Smooth muscle cell (in vitro differentiated cells): ENCODE measurements around the gene KRT75. TPM values are rescaled to one million over a fixed set of nuclear protein-coding genes. Genes with fewer than 3 reads are reported as not detected.

Experiments
- DNase-seq: peaks from one replicate; lab custom pipeline; 2025; ENCODE audit not compliant: unreplicated experiment; lab: John Stamatoyannopoulos, UW
- H2AFZ ChIP-seq: fragments of 200-600 bp; sonication (generic); 2 replicates; pipeline ENCODE4 v1.6.0; 2016; ENCODE audit warnings: antibody characterized with exemption, low read depth, mild to moderate bottlenecking
- H3F3A ChIP-seq: fragments of 200-600 bp; sonication (generic); 2 replicates; pipeline ENCODE4 v1.6.0; 2017; ENCODE audit warnings: antibody characterized with exemption, low read depth
- H3K27ac ChIP-seq: fragments of 200-600 bp; sonication (generic); 2 replicates; pipeline ENCODE4 v1.5.1; 2016; ENCODE audit warnings: low read depth, mild to moderate bottlenecking
- H3K27me3 ChIP-seq: fragments of 200-600 bp; sonication (generic); 2 replicates; pipeline ENCODE4 v1.6.1; 2016; ENCODE audit warnings: low read depth, mild to moderate bottlenecking
- H3K36me3 ChIP-seq: fragments of 200-600 bp; sonication (generic); 2 replicates; pipeline ENCODE4 v1.5.1; 2016; ENCODE audit warnings: low read depth
- H3K4me1 ChIP-seq: fragments of 200-600 bp; sonication (generic); 2 replicates; pipeline ENCODE4 v1.5.1; 2016; ENCODE audit warnings: low read depth
- H3K4me2 ChIP-seq: fragments of 200-600 bp; sonication (generic); 2 replicates; pipeline ENCODE4 v1.6.0; 2016; ENCODE audit warnings: mild to moderate bottlenecking
- H3K4me3 ChIP-seq: fragments of 200-600 bp; sonication (generic); 2 replicates; pipeline ENCODE4 v1.5.1; 2016; ENCODE audit warnings: mild to moderate bottlenecking
- H3K79me2 ChIP-seq: fragments of 200-600 bp; sonication (generic); 2 replicates; pipeline ENCODE4 v1.6.0; 2016; ENCODE audit warnings: low read depth, mild to moderate bottlenecking
- H3K9ac ChIP-seq: fragments of 200-600 bp; sonication (generic); 2 replicates; pipeline ENCODE4 v1.6.0; 2016; ENCODE audit warnings: low read depth
- H3K9me3 ChIP-seq: fragments of 200-600 bp; sonication (generic); replicated peaks from 2 replicates; pipeline ENCODE4 v1.5.1; 2016; ENCODE audit warnings: low read depth
- H4K20me1 ChIP-seq: fragments of 200-600 bp; sonication (generic); 2 replicates; pipeline ENCODE4 v1.6.0; 2016; ENCODE audit warnings: low read depth
- CTCF ChIP-seq: fragments of 200-600 bp; sonication (generic); IDR thresholded peaks from 2 replicates; pipeline ENCODE4 v1.5.1; 2017; ENCODE audit warnings: borderline replicate concordance, mild to moderate bottlenecking, antibody characterized with exemption; ENCODE audit not compliant: insufficient read depth, poor library complexity, severe bottlenecking
- WGBS: methylation state at CpG from one replicate; pipeline ENCODE4 v1.1.7; 2016; ENCODE audit warnings: low lambda C conversion rate; 5-methylcytosine and 5-hydroxymethylcytosine counted together
- polyA plus RNA-seq: library from polyadenylated mRNA; unstranded; fragments of >200 nt; fragmentation: Nextera tagmentation; extraction: Ambion mirVana; gene quantifications from 2 replicates; pipeline ENCODE4 v1.2.1, GENCODE V29; 2016
- total RNA-seq: library from RNA; depleted of rRNA; stranded (reverse); fragments of >200 nt; gene quantifications from 2 replicates; pipeline ENCODE4 v1.2.3, GENCODE V29; 2014

The KRT75 gene
- total and polyA plus RNA-seq, 2 experiments from 2014 or later = 0.37 to 1.9 TPM

DNA sequence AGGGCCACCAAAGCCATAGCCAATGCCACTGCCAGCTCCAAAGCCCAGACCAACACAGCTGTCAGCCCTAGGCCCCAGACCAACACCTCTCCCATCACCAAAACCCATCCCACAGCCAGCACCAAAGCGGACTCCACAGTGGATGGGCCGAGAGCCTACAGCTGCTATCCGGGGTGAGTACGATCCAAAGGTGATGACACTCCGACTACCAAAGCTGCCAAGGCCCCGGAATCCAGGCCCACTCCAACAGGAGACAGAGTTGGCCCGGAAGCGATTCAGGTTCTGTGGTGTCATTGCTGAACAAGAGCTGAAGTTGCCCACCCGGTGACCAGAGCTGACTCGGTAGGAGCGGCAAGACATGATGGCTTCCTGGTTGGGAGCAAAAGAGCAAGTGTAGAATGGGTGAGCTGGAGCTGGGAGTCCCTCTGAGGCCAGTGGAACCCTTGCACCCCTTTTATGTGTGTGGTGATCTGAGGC lies 48.9 kb downstream of the KRT75 start, which contains the start of gene KRT84:
KRT84 (minus strand) TSS at position 427 of the 477 bp plus-strand sequence; CDS start at position 360, 67 bp downstream.
- peaks cover 22% of the 10 kb centered on the region for H3K27me3 ChIP-seq
- TF ChIP-seq CTCF = no peak
- H3K4me1 ChIP-seq = no peaks in the 10 kb centered on the region
- no peak within 1 kb of the TSS for H3K9ac ChIP-seq
- H2AFZ ChIP-seq = no peak within 1 kb of the TSS
- H3K36me3 ChIP-seq = no peaks in the 10 kb centered on the region
- H3K79me2 ChIP-seq = no peaks in the 10 kb centered on the region
- no peak within 1 kb of the TSS for H3K4me3 ChIP-seq
- H4K20me1 ChIP-seq = no peaks in the 10 kb centered on the region
- 94% methylated on average over 11 of the region's 11 CpGs for WGBS
- no peaks in the 10 kb centered on the region for H3F3A ChIP-seq
- no peak for DNase-seq
- no peak within 1 kb of the TSS for H3K4me2 ChIP-seq
- no peak within 1 kb of the TSS for H3K27ac ChIP-seq
- no peaks in the 10 kb centered on the region for H3K9me3 ChIP-seq

DNA sequence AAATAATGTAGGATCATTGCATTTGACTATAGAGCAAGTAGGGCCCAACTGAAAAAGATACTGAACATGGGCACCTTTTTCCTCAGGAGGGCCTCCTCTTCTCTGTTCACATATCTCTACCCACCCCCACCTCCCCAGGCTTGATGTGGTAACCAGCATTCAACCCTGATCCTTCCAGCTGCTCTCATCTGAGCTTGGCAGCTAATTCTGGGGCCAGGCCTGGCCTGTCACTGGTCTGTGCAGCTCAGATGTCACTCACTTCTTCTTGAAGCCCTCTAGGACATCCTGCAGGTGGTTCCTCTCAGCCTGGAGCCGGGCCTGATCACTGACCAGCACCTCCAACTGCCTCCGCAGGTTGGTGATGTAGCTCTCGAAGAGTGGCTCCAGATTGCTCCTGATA lies 50.8 kb downstream of the KRT75 start:
- H3F3A ChIP-seq = no peaks in the 10 kb centered on the region
- H3K79me2 ChIP-seq = no peaks in the 10 kb centered on the region
- H3K9ac ChIP-seq = no peak overlapping the region
- no peaks in the 10 kb centered on the region for H4K20me1 ChIP-seq
- H3K27ac ChIP-seq = no peak overlapping the region
- no peaks in the 10 kb centered on the region for H3K4me1 ChIP-seq
- no peak for TF ChIP-seq CTCF
- H3K9me3 ChIP-seq = no peaks in the 10 kb centered on the region
- H2AFZ ChIP-seq = no peak overlapping the region
- 90% methylated on average over 3 of the region's 3 CpGs for WGBS
- DNase-seq = no peak
- no peaks in the 10 kb centered on the region for H3K36me3 ChIP-seq
- H3K4me2 ChIP-seq = no peak overlapping the region
- no peak overlapping the region for H3K4me3 ChIP-seq
- peaks cover 17% of the 10 kb centered on the region for H3K27me3 ChIP-seq

DNA sequence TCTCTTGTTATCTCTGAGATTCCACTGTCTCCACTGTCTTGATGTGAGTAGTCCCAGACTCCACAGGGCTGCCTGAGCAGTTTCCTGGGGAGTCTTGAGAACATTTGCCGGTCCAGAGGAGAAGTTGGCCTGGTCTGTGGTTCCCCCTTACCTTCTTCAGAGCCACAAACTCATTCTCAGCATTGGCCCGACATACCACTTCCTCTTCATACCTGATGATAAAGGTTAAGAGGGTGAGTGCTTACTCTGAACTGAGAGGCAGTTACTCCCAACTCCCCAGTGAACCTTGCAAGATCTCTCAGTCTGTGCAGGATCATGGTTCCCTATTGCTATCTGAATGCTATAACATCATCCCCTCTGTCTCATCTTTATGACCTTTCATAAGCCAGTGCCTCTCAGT lies 51.3 kb downstream of the KRT75 start:
- Histone ChIP-seq H3K27me3 (peaks cover 12% of the 10 kb centered on the region), H4K20me1 (no peaks in the 10 kb centered on the region), H3K9me3 (no peaks in the 10 kb centered on the region), H2AFZ (no peak overlapping the region), H3K79me2 (no peaks in the 10 kb centered on the region), H3K9ac (no peak overlapping the region), H3K27ac (no peak overlapping the region), H3K4me1 (no peaks in the 10 kb centered on the region), H3K4me2 (no peak overlapping the region), H3K36me3 (no peaks in the 10 kb centered on the region), H3K4me3 (no peak overlapping the region), H3F3A (no peaks in the 10 kb centered on the region)
- TF ChIP-seq CTCF = no peak
- WGBS = 84% methylated on average over 2 of the region's 2 CpGs
- no peak for DNase-seq

DNA sequence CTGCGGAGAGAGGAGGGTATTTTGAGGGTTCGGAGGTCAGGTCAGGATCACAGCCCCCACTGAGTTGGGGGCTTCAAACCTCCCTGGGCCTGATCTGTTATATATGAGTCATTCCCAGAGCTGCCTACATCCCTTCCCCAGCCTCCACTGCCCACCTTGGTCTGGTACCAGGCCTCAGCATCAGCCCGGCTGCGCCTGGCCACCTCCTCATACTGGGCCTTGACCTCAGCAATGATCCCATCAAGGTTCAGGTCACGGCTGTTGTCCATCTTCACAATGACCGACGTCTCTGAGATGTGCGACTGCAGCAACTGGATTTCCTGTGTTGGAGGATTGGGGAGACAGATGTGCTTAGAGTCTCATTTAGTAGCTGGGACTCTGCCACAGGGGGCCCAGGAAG lies 53.0 kb downstream of the KRT75 start:
- WGBS = 81% methylated on average over 8 of the region's 8 CpGs
- Histone ChIP-seq H3K4me1 (no peaks in the 10 kb centered on the region), H3K27ac (no peak overlapping the region), H3F3A (no peaks in the 10 kb centered on the region), H3K27me3 (no peaks in the 10 kb centered on the region), H3K79me2 (no peaks in the 10 kb centered on the region), H4K20me1 (no peaks in the 10 kb centered on the region), H3K4me2 (no peak overlapping the region), H3K9me3 (no peaks in the 10 kb centered on the region), H3K36me3 (no peaks in the 10 kb centered on the region), H3K9ac (no peak overlapping the region), H2AFZ (no peak overlapping the region), H3K4me3 (no peak overlapping the region)
- no peak for TF ChIP-seq CTCF
- no peak for DNase-seq
